NCI-H2227 treated with DMSO at 0.1 percent for 48 hours (cell line): ENCODE data around the gene NMRK1.

Experiments
- DNase-seq: peaks from one replicate; lab custom pipeline; 2025; lab: John Stamatoyannopoulos, UW

NMRK1 gene

DNA sequence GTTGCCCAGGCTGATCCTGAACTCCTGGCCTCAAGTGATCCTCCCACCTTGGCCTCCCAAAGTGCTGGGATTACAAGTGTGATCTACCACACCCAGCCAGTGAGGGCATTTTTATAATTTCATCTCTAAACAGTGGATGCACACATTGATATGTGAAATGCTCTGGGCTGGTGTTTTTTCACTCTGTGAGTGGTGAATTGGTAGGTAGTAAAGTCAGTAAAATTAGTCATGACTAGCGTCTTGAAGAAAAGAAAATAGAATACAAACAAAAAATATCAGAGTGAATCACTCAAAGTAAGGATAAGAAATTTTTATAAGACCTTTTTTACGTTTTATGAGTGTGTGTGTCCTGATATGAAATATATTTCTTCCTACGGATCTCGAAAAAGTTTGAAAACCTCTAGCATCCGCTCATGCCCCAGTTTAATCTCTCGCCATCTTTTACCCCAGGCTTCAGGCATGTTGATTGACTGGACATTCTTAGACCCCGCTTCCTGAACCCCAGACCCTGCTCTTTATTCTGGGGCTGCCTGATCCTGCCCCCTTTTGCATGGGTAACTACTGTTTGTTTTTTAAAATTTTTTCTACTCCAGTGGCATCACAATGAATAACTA, 14.3 kb upstream of the NMRK1 start:
- no peak for DNase-seq

- no peak for DNase-seq
Observed at GRCh38 chr9:75101004-75101588, 13.1 kb upstream of the NMRK1 start.

GRCh38 chr9:75096796-75097195, 8.8 kb upstream of the NMRK1 start:
- no peak for DNase-seq

- DNase-seq = no peak
Observed at GRCh38 chr9:75092766-75093165, 4.8 kb upstream of the NMRK1 start.

DNA sequence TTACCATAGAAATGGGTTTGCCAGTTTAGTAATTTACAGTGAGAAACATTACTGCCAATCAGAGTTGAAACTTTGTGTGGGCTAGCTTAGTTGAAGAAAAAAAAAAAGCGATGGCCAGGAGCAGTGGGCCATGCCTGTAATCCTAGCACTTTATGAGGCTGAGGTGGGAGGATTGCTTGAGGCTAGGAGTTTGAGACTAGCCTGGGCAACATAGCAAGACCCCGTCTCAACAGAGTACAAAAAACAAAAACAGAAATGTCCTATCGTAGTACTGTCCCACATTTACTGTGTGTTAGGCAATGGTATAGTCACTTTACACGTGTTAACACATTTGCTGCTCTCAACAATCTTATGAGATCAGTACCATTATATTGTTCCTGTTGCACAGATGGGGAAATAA, 2.6 kb upstream of the NMRK1 start:
- no peak for DNase-seq

DNA sequence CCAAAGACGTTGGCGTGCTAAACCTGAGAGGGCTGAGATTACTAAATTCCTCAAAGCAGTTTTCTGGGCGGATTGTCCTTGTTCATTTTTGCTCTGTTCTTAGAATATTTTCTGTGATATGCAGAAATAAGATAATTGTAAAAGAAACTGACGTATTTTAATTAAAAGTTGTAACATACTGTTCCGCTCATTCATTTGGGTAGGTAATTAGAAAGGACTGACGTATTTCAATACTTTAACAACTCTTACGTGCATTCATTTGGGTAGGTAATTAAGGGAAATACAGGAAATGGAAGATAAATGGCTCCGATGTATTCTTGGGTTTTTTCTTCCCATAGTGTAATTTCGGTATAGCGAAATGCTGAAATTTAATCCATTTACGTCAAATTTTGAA, 1.4 kb upstream of the NMRK1 start:
- no peak for DNase-seq

DNA sequence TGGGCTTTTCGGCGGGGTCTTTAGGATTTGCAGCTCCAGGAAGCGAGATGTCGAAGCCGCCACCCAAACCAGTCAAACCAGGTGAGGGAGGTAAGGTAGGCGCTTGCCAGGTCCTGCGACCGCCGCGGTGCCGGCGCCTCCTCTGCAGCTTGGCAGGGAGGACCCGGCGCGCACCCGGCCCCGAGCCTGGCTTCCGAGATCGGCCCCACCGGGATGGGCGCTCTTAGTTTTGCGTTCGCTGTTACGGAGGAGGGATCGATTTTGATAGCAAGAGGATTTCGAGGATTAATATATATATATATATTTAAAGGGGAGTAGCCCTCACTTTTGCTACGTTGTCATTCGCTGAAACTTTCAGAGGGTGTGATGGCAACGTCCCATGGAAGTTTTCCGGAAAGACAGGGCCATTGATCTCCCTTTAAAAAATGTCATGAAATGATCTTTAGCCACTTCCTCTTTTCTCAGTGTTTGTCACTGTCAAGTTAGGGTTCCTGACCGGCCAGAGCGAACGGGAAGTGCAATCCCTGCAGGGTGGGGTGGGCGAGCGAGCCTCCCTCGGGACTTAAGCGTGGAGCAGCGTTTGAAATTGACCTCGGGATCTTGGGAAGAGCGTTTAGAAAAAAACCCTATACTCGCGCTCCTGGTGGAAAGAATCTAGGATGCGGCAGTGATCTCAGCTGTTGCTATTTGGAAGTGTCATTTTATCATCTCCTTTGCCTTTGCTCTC, 854 bp upstream of the NMRK1 start:
- no peak for DNase-seq

GRCh38 chr9:75087289-75087823, 599 bp downstream of the NMRK1 start:
- DNase-seq = no peak

- no peak for DNase-seq
Observed at GRCh38 chr9:75086541-75087288, 1.2 kb downstream of the NMRK1 start.

- DNase-seq = no peak
Observed at GRCh38 chr9:75085640-75086039, 2.3 kb downstream of the NMRK1 start.

DNA sequence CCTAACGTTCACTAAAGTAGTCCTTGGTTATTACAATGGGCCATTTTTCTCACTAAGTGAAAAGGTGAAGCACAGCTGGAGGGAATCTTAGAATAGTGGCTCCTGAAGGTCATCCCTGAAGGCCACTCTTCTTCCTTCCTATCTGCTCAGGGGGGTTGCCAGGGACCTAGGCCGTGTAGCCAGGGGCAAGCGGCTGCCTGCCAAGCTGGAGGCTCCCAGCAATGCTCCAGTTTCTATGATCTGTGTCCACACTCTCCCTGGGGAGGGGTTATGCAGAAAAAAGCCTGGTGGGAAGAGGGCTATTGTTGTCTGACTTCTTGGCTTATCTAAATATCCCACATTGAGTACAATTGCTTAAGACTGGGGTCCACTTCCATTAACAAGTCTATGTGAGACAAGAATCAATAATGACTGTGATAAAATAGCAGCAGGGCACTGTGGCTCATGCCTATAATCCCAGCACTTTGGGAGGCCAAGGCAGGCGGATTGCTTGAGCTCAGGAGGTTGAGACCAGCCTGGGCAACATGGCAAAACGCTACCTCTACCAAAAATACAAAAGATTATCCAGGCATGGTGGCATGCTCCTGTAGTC, 3.8 kb downstream of the NMRK1 start:
- no peak for DNase-seq

DNA sequence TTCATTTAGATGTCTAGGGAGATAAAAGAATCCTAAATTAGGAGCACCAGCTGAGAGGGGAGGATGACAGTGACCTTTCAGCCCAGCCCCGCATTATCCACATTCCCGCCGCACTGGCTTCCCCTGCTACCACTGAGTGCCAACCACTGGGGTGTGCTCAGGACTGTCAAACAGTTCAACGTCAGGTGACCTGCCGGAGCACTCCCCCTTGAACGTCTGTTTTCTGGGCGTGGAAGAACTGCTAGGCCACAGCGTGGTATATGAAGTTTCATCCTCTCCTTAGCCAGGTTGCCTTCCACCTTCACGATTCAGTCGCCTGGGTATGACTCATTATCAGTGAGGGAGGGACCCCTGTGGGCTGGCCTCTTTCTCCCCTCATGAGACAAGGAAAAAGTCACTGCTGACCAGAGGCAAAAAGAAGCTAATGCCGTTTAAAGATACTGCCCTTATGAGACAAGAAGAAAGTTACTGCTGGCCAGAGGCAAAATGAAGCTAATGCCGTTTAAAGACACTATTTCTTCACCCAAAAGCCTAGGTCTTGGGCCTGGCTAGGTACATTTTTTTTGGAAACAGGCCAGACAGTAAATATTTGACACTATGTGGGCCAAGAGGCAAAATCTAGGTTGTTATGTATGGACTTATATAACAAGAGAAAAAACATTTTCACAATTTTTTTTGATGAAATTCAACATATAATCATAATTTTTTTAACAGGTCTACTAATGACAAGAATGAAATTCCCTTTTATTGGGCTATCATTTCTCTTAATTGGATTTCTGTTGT, 4.6 kb downstream of the NMRK1 start:
- no peak for DNase-seq

DNA sequence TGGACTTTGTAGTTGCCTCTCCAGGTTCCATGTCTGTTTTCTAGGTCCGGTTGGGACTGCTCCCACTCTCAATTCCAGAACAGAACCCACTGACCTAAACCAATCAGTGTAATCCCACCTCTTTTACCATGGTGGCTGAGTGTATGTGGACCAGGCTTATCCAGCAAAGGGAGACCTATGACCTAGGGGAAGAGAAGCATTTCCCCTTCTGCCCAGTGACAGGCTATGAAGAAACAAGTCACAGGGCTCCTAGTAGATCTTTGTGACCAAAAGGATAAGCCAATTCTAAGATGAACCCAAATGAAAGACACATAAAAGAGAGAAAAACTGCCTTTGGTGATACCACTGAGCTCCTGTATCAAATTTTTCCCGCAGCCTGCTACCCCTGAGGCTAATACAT, 6.3 kb downstream of the NMRK1 start:
- no peak for DNase-seq

- DNase-seq = no peak
Observed at GRCh38 chr9:75072895-75073294, 15.1 kb downstream of the NMRK1 start.

DNA sequence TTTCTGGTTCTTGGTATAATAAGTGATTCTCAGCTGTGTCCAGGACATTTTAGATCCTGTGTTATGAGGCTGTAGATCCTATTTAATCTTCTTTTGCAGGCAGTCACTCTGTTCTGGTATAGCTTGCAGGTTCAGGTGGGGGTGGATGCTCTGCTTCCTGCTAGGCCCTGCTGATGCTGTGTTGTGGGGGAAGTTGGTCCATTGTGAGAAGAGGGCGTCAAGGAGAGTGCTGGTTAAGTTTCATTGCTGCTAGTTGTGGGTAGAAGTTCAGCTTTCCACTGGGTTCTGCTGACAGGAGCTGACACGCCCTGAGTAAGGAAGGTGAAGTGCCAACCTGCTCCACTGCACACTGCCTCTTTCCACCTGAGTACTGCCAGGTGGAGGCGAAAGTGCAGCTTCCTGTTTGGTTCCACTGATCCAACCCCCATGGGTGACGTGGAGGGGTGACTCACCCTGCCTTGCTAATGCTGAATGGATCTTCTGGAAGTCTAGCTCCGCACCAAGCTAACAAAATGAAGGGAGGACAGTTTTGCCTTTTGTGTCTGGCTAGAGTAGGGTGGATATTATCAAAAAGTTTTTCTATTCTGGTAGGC, 16.3 kb downstream of the NMRK1 start:
- DNase-seq = no peak

DNA sequence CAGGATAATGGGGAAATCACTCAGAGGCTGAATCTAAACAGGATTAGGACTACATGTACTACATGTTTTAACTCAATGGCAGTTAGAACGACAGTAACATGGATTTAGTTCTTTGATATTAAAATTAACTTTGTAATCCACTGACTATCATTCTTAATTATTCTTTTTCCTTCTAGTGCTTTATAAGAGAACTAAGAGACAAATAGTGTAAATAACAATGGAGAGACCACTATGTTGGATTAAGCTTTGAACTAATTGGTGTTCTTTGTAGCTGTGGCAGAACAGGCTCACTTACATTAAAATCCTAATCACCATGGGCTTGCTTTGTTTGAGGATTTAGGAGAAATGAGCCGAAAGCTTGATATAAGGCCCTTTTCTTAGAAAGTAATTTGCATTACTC, 18.8 kb downstream of the NMRK1 start:
- no peak for DNase-seq

DNA sequence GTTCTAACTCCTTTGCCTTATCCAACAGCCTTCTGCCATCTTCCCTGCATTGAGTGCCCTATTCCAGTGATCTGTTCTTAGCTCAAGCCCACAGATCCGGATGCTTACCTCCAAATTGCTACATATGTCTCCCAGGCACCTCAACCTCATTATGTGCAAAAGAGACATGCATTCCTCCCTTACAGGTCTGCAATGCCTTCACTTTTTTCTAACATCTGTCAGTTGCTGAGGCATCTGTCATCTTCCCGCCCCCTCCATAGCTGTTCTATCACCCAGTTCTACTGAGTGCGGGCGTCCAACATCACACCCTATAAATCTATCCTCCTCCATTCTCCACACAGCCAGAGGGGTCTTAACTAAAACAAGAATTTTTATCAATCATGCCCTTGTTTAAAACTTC, 20.1 kb downstream of the NMRK1 start:
- DNase-seq = no peak

GRCh38 chr9:75065510-75065909, 22.4 kb downstream of the NMRK1 start:
- no peak for DNase-seq

DNA sequence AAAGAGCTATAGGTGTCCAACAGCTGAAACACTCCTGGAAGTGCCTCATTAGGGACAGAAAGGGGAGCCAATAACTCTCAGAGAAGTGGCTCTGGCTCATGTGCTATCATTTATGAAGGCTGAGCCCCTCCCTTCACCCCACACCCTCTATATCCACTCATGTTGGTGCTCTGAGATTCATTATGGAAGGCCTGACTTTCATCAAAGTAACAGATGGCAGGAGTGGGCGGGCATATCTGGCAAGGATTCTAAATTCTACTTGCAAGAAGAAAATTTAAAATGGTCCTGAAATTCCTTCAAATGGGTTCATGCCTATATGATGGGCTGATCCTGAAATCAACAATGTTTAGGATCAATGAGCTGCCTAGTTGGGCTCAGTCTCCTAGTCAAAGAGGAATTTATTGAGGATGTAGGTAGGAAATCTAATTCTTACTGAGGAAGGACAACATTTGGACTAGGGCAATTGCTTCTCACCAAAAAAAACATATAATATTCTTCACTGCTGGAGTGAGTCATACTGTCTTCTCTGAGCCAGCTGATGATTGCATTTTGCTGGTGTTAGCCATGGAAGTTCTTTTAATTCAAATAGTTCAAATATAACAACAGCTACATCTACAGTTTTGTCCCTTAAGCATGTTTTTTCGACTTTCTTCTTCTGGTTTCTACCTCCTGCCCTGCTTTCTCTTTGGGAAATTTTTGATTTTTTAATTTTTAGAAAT, 23.5 kb downstream of the NMRK1 start:
- no peak for DNase-seq

GRCh38 chr9:75063556-75064305, 24.2 kb downstream of the NMRK1 start:
- no peak for DNase-seq
